Kidney (tissue), 14 donors: ENCODE data around the gene TMEM120B. TPM values are rescaled to one million over a fixed set of nuclear protein-coding genes. Genes with fewer than 3 reads are reported as not detected.
A peak's percentile ranks its signal among the peaks of the same experiment; 100 is the strongest.

Source experiments
- DNase-seq, 5 donors: peaks; one replicate each; pipeline ENCODE4 v3.0.0-alpha.2; 2013 to 2020
- FAIRE-seq: peaks from 2 replicates; lab custom pipeline; 2012; peaks lifted over from hg19 to GRCh38; lab: Jason Lieb, UNC
- H3K27ac ChIP-seq, 2 donors: one replicate each; pipeline ENCODE4 v1.7.0; 2013; ENCODE audit warnings: low read depth in 2 of 2, low read length in 2 of 2, inconsistent platforms in 1 of 2
- H3K27me3 ChIP-seq: one replicate; pipeline ENCODE4 v1.7.1; 2013; ENCODE audit warnings: low read length, inconsistent platforms; ENCODE audit not compliant: control insufficient read depth, insufficient read depth
- H3K36me3 ChIP-seq, 3 donors: one replicate each; pipeline versions ENCODE4 v1.7.0 to v1.7.1; 2013; ENCODE audit warnings: low read length in 3 of 3, control low read depth in 1 of 3, inconsistent platforms in 1 of 3; ENCODE audit not compliant: insufficient read depth in 3 of 3, control insufficient read depth in 2 of 3
- H3K4me1 ChIP-seq, 3 donors: one replicate each; pipeline versions ENCODE4 v1.7.0 to v1.7.1; 2013; ENCODE audit warnings: low read length in 3 of 3, inconsistent platforms in 1 of 3, low read depth in 1 of 3; ENCODE audit not compliant: control insufficient read depth in 2 of 3, insufficient read depth in 2 of 3
- H3K4me3 ChIP-seq, 3 donors: one replicate each; pipeline versions ENCODE4 v1.7.0 to v1.8.1; 2013; ENCODE audit warnings: low read length in 3 of 3, control low read depth in 1 of 3, inconsistent platforms in 1 of 3
- H3K9ac ChIP-seq, 3 donors: one replicate each; pipeline versions ENCODE4 v1.7.0 to v1.7.1; 2013; ENCODE audit warnings: low read length in 3 of 3, control low read depth in 1 of 3, inconsistent platforms in 1 of 3
- H3K9me3 ChIP-seq, 3 donors: one replicate each; pipeline versions ENCODE4 v1.7.0 to v1.7.1; 2013; ENCODE audit warnings: low read length in 3 of 3, control low read depth in 1 of 3, inconsistent platforms in 1 of 3; ENCODE audit not compliant: control insufficient read depth in 2 of 3, insufficient read depth in 1 of 3
- intact Hi-C: fragments of 100-400 bp; cut with DNase I; formaldehyde crosslinking; loops from one replicate; pipeline ENCODE4 v1.11.1; 2022
- polyA plus RNA-seq: library from polyadenylated mRNA; stranded (reverse); fragments of 350-450 nt; fragmentation: Illumina TruSeq; extraction: RNeasy Lipid Tissue Mini Kit (QIAGEN cat#74804); gene quantifications from one replicate; pipeline ENCODE4 v1.2.3, GENCODE V29; 2014; ENCODE audit warnings: low read depth, low replicate concordance; ENCODE audit not compliant: insufficient read depth
- total RNA-seq: library from RNA; stranded (reverse); fragmentation: NEBNext Ultra II Directional; extraction: Animal tissue kit (Norgen Biotek cat#: 25700); gene quantifications from one replicate; pipeline ENCODE4 v1.2.1, GENCODE V29; 2021
- TF ChIP-seq, protein P1 (sequence below): IDR thresholded peaks from 3 replicates; pipeline ENCODE4 v1.5.1; 2012; ENCODE audit warnings: mild to moderate bottlenecking, moderate library complexity, borderline replicate concordance; ENCODE audit not compliant: insufficient read depth; ENCODE audit errors: extremely low read depth
- donor health status: control.
- donor health status: control.
- donor health status: control.
- donor health status: control.
- donor health status: control.
- donor health status: DM: yes; HTN: yes; CAD: no.
- donor health status: Normal renal cell carcinoma (clear cell type).

The TMEM120B gene
- total and polyA plus RNA-seq, 2 donors from 2014 or later: 9.0 to 14.2 TPM

DNA sequence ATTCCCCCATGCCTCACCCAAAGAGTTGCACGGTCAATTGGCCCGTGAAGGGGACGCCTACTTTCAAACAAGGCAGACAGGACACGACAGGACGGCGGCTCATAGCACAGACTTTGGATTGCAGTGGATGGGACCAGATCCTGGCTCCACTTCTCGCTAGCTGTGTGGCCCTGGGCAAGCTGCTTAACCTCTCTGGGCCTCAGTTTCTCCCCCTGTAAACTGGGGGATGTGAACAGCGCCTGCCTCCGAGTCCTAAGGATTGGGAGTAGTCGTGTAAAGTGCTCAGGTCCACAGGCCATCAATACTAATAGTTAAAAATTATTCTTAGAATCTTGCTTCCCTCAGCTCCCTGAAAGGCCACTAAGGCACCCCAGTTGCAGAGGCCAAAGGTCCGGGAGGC is 67.9 kb downstream of the TMEM120B start:
- TF ChIP-seq, protein P1, sequence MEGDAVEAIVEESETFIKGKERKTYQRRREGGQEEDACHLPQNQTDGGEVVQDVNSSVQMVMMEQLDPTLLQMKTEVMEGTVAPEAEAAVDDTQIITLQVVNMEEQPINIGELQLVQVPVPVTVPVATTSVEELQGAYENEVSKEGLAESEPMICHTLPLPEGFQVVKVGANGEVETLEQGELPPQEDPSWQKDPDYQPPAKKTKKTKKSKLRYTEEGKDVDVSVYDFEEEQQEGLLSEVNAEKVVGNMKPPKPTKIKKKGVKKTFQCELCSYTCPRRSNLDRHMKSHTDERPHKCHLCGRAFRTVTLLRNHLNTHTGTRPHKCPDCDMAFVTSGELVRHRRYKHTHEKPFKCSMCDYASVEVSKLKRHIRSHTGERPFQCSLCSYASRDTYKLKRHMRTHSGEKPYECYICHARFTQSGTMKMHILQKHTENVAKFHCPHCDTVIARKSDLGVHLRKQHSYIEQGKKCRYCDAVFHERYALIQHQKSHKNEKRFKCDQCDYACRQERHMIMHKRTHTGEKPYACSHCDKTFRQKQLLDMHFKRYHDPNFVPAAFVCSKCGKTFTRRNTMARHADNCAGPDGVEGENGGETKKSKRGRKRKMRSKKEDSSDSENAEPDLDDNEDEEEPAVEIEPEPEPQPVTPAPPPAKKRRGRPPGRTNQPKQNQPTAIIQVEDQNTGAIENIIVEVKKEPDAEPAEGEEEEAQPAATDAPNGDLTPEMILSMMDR: no peak
- DNase-seq (no peak), FAIRE-seq (no peak)
- no peaks in the 10 kb centered on the region for H3K9me3 ChIP-seq
- no peaks in the 10 kb centered on the region for H3K36me3 ChIP-seq
- H3K27me3 ChIP-seq: no peaks in the 10 kb centered on the region
- H3K9ac ChIP-seq: no peak overlapping the region
- H3K27ac ChIP-seq: no peak overlapping the region
- peaks cover 0 to 7% (median 4%) of the 10 kb centered on the region in 3 donors for H3K4me1 ChIP-seq
- intact Hi-C loops: no loop called here
- no peak overlapping the region for H3K4me3 ChIP-seq

GRCh38 chr12:121781484-121781997 is 69.0 kb downstream of the TMEM120B start:
- TF ChIP-seq, protein P1: no peak
- no peaks in the 10 kb centered on the region for H3K27me3 ChIP-seq
- no peak overlapping the region for H3K27ac ChIP-seq
- no peak overlapping the region for H3K9ac ChIP-seq
- peak in 4 of 5 donors; percentile 55 to 80 (median 68) for DNase-seq
- no peaks in the 10 kb centered on the region for H3K9me3 ChIP-seq
- FAIRE-seq: no peak
- H3K4me3 ChIP-seq: no peak overlapping the region
- peaks cover 0 to 3% (median 0%) of the 10 kb centered on the region in 3 donors for H3K4me1 ChIP-seq
- H3K36me3 ChIP-seq: no peaks in the 10 kb centered on the region
- intact Hi-C loops: no loop called here

GRCh38 chr12:121781998-121782979 is 69.7 kb downstream of the TMEM120B start:
- no peaks in the 10 kb centered on the region for H3K27me3 ChIP-seq
- TF ChIP-seq, protein P1: no peak
- no peaks in the 10 kb centered on the region for H3K9me3 ChIP-seq
- DNase-seq (peak in 1 of 5 donors; percentile 38), FAIRE-seq (no peak)
- peaks cover 0 to 6% (median 3%) of the 10 kb centered on the region in 3 donors for H3K4me1 ChIP-seq
- no peak overlapping the region for H3K4me3 ChIP-seq
- H3K9ac ChIP-seq: no peak overlapping the region
- H3K27ac ChIP-seq: peak overlapping the region in 1 of 2 donors; percentile 23
- H3K36me3 ChIP-seq: no peaks in the 10 kb centered on the region
- intact Hi-C loops: no loop called here
